Esophagus muscularis mucosa (tissue), 4 donors: ENCODE data around the gene TOM1L1. TPM values are rescaled to one million over a fixed set of nuclear protein-coding genes. Genes with fewer than 3 reads are reported as not detected.

ENCODE experiments used
- DNase-seq: peaks from one replicate; pipeline ENCODE4 v3.0.0-alpha.2; 2017; ENCODE audit errors: extremely low spot score
- H3K27ac ChIP-seq, 4 donors: fragments of 200-600 bp; sonication (generic); replicated peaks in 1 of 4; 1 replicate in 3 of 4; 2 replicates in 1 of 4; pipeline ENCODE4 v1.5.1; 2016 to 2019; ENCODE audit warnings: mild to moderate bottlenecking in 1 of 4
- H3K27me3 ChIP-seq, 4 donors: fragments of 200-600 bp; sonication (generic); one replicate each; pipeline versions ENCODE4 v1.5.1 to v1.6.0; 2016 to 2019
- H3K36me3 ChIP-seq, 4 donors: fragments of 200-600 bp; sonication (generic); one replicate each; pipeline ENCODE4 v1.5.1; 2016 to 2019
- H3K4me1 ChIP-seq, 4 donors: fragments of 200-600 bp; sonication (generic); one replicate each; pipeline ENCODE4 v1.5.1; 2016 to 2019
- H3K4me3 ChIP-seq, 4 donors: fragments of 200-600 bp; sonication (generic); 1 replicate in 2 of 4; 2 replicates in 2 of 4; pipeline ENCODE4 v1.5.1; 2016 to 2019; ENCODE audit warnings: mild to moderate bottlenecking in 4 of 4, moderate library complexity in 1 of 4
- H3K9me3 ChIP-seq, 4 donors: fragments of 200-600 bp; sonication (generic); 1 replicate in 3 of 4; 2 replicates in 1 of 4; pipeline ENCODE4 v1.5.1; 2016 to 2019
- EP300 ChIP-seq: sonication (generic); formaldehyde crosslinking; IDR thresholded peaks from one replicate; pipeline ENCODE4 v1.6.1; 2017; ENCODE audit warnings: antibody characterized with exemption
- POLR2A ChIP-seq: fragments of 450-650 bp; IDR thresholded peaks from one replicate; pipeline ENCODE4 v1.6.1; 2017; ENCODE audit warnings: antibody characterized with exemption, moderate library complexity, mild to moderate bottlenecking, low read depth
- POLR2AphosphoS5 ChIP-seq, 2 donors: sonication (generic); formaldehyde crosslinking; IDR thresholded peaks; one replicate each; pipeline ENCODE4 v1.6.1; 2017; ENCODE audit warnings: antibody characterized with exemption in 2 of 2
- WGBS: methylation state at CpG from one replicate; pipeline ENCODE4 v1.1.5; 2018; 5-methylcytosine and 5-hydroxymethylcytosine counted together
- intact Hi-C: fragments of 100-400 bp; cut with DNase I; formaldehyde crosslinking; loops from one replicate; pipeline ENCODE4 v1.15.1; 2023
- total RNA-seq, 4 donors: library from RNA; depleted of rRNA; stranded (reverse); fragments of >200 nt; gene quantifications; one replicate each; pipeline versions ENCODE4 v1.1.0 to v1.2.1, GENCODE V29; 2016
- TF ChIP-seq, protein P1 (sequence below), 3 experiments: fragments of 200-600 bp in 2 of 3; fragments of 450-650 bp in 1 of 3; sonication (generic) in 2 of 3; IDR thresholded peaks; one replicate each; pipeline ENCODE4 v1.5.1; 2017 to 2019; ENCODE audit warnings: antibody characterized with exemption in 3 of 3, mild to moderate bottlenecking in 2 of 3, moderate library complexity in 1 of 3

Gene TOM1L1
- total RNA-seq, 4 donors from 2014 or later, result 25.8 to 40.7 (median 28.6) TPM

DNA sequence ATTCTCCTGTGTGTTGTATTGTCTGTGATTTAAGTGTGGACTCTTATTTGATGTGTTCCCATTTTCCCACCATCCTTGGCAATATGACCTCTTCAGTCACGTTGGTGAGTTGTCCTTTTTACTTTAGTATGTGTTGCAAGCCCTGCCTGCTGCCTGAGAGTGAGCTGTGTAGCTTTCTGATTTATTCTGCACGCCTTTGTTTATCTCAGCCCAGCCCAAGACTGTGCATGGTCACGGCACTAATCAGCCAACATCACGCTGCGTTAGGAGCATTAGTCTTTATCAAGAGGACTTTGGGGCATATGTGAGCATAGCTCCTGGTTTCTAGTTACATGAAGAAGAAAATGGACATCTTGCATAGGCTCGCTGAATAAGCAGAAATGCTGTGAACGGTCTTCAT, 6.0 kb downstream of the TOM1L1 start:
- WGBS, result 92% methylated on average over 7 of the region's 7 CpGs
- H3K4me1 ChIP-seq, result peaks cover 0 to 1% (median 0%) of the 10 kb centered on the region in 4 donors
- intact Hi-C loops, result no loop called here
- no peaks in the 10 kb centered on the region for H3K9me3 ChIP-seq
- DNase-seq, result no peak
- no peaks in the 10 kb centered on the region for H3K27me3 ChIP-seq
- H3K27ac ChIP-seq, result no peak overlapping the region
- H3K36me3 ChIP-seq, result peaks cover 0 to 17% (median 2%) of the 10 kb centered on the region in 4 donors
- no peak for TF ChIP-seq POLR2A
- TF ChIP-seq, protein P1, sequence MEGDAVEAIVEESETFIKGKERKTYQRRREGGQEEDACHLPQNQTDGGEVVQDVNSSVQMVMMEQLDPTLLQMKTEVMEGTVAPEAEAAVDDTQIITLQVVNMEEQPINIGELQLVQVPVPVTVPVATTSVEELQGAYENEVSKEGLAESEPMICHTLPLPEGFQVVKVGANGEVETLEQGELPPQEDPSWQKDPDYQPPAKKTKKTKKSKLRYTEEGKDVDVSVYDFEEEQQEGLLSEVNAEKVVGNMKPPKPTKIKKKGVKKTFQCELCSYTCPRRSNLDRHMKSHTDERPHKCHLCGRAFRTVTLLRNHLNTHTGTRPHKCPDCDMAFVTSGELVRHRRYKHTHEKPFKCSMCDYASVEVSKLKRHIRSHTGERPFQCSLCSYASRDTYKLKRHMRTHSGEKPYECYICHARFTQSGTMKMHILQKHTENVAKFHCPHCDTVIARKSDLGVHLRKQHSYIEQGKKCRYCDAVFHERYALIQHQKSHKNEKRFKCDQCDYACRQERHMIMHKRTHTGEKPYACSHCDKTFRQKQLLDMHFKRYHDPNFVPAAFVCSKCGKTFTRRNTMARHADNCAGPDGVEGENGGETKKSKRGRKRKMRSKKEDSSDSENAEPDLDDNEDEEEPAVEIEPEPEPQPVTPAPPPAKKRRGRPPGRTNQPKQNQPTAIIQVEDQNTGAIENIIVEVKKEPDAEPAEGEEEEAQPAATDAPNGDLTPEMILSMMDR (IDR thresholded peaks at IDR 0.05), result no peak
- TF ChIP-seq POLR2AphosphoS5 (IDR thresholded peaks at IDR 0.05), result no peak
- TF ChIP-seq EP300, result no peak
- no peak overlapping the region for H3K4me3 ChIP-seq

DNA sequence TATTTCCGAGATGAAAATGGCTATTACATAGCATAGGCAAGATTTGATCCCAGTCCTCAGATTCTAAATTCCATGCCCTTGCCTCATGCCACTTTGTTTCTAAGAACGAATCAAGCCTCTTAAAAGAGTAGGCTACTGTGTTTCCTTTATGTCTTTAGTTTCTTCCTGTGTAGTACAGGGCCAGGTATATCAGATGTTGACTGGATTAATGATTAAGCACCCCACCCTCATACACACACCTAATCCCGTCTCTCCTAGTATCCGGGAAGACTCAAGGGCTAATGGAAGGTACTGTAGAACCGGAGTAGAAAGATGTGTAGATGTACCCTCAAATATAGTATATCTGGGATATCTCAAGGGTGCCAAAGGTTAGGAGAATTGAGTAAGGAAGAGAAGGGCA, 6.7 kb downstream of the TOM1L1 start:
- H3K27ac ChIP-seq, result no peak overlapping the region
- TF ChIP-seq POLR2AphosphoS5 (IDR thresholded peaks at IDR 0.05) (no peak), EP300 (no peak), POLR2A (no peak)
- TF ChIP-seq, protein P1 (IDR thresholded peaks at IDR 0.05), result no peak
- no peak for DNase-seq
- intact Hi-C loops, result no loop called here
- H3K4me3 ChIP-seq, result no peak overlapping the region
- 92% methylated on average over 5 of the region's 5 CpGs for WGBS
- no peaks in the 10 kb centered on the region for H3K27me3 ChIP-seq
- no peaks in the 10 kb centered on the region for H3K9me3 ChIP-seq
- peaks cover 0 to 17% (median 4%) of the 10 kb centered on the region in 4 donors for H3K36me3 ChIP-seq
- no peaks in the 10 kb centered on the region for H3K4me1 ChIP-seq

DNA sequence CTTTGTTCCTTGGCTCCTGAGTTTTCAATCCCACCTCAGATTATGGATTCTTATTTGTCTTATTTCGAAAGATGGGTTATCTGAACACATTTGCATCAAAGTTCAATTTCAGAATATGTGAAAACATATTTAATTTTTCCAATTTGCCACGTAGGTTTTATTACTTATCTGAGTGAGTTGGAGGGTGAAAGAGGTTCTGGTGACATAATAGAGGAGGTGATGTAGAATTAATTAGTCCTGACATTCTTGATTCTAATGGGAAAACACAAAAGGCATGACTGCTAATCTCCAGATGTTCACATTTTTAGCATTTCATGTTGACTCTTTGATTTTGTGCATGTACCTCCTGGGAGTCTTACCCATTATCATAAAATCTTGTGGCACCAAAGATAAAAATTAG, 9.1 kb downstream of the TOM1L1 start:
- Histone ChIP-seq H3K36me3 (peaks cover 5 to 27% (median 15%) of the 10 kb centered on the region in 4 donors), H3K4me3 (no peak overlapping the region), H3K4me1 (no peaks in the 10 kb centered on the region), H3K27ac (no peak overlapping the region), H3K27me3 (no peaks in the 10 kb centered on the region), H3K9me3 (no peaks in the 10 kb centered on the region)
- TF ChIP-seq, protein P1 (IDR thresholded peaks at IDR 0.05), result no peak
- TF ChIP-seq POLR2A (no peak), POLR2AphosphoS5 (IDR thresholded peaks at IDR 0.05) (no peak)
- intact Hi-C loops, result no loop called here
- 89% methylated on average over 2 of the region's 2 CpGs for WGBS
- no peak for DNase-seq

DNA sequence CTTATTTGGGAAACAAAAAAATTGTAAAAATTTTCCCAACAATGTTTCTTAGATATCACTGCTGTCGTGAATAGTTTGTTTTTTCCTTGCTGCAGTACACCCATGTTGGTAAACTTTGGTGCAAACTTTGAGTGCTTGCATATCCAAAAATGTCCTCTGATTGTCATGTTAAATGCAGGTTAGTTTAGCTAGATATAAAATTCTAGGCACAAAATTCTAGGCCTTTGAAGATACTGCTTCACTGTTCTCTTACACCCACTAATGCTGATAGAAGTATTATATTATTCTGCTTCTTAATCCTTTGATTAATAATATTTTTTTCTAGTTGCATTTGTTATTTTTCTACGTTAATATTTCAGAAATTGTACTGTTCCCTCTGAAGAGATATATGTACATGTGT, 16.1 kb downstream of the TOM1L1 start:
- no peak for TF ChIP-seq POLR2A
- TF ChIP-seq POLR2AphosphoS5 (IDR thresholded peaks at IDR 0.05), result no peak
- TF ChIP-seq EP300, result no peak
- TF ChIP-seq, protein P1 (IDR thresholded peaks at IDR 0.05), result no peak
- DNase-seq, result no peak
- Histone ChIP-seq H3K27ac (no peak overlapping the region), H3K4me1 (no peaks in the 10 kb centered on the region), H3K9me3 (peaks cover 0 to 5% (median 0%) of the 10 kb centered on the region in 4 donors), H3K27me3 (no peaks in the 10 kb centered on the region), H3K36me3 (peaks cover 22 to 68% (median 28%) of the 10 kb centered on the region in 4 donors), H3K4me3 (no peak overlapping the region)
- 95% methylated on average over 2 of the region's 2 CpGs for WGBS
- intact Hi-C loops, result no loop called here

DNA sequence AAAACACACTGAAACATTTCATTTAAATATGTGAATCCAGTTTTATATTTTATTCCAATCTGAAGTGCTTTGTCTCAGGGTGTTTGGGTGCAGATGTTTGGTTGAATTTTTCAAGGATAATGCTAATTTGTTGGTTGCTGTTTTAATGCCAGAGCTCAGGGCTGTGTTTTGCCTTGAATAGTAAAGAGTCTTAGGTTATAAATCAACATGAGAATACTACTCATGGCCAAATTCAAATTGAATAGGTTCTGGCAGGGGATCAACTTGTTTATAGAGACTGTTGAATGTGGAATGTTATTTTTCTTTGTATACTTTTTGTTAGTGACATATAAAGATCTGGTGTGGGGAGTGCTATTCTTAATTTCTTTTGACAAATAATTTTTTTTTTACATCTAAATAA, 18.8 kb downstream of the TOM1L1 start:
- intact Hi-C loops, result no loop called here
- Histone ChIP-seq H3K9me3 (peaks cover 0 to 5% (median 0%) of the 10 kb centered on the region in 4 donors), H3K4me3 (no peak overlapping the region), H3K4me1 (no peaks in the 10 kb centered on the region), H3K27ac (no peak overlapping the region), H3K27me3 (no peaks in the 10 kb centered on the region), H3K36me3 (peaks cover 19 to 55% (median 26%) of the 10 kb centered on the region in 4 donors)
- TF ChIP-seq EP300 (no peak), POLR2AphosphoS5 (IDR thresholded peaks at IDR 0.05) (no peak), POLR2A (no peak)
- TF ChIP-seq, protein P1 (IDR thresholded peaks at IDR 0.05), result no peak
- DNase-seq, result no peak
